ENCODE data around the gene TNXB.
"Not testable (repeated sequence)": the region's sequence is repeated elsewhere in the genome, so short reads cannot be mapped to it uniquely, and the experiment has no call there.

Gene TNXB

DNA sequence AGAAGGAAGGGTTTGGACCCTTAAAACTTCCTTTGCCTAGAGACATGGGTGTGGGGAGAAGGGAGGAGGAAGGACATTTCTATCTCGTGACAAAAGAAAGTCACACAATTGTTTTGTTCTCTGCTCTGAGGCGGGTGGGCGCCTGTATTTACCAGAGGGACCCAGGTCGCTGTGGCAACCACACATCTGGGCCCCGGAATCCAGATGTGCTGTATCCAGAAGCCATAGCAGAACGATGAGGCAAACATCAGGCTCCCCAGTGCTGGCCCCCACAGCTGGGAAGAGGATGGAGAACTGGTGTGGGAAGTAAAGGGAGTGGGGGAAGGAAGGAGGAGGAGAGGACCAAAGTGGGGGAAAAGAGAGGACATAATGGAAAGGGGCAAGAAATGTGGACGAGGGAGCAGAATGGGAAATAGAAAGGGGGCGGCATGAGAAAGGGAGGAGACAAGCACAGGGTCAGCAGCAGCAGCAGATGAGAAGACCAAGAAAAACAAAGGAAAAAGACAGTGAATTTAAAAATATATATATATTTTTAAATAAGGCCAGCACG is 3.4 kb upstream of the TNXB start:
- in situ Hi-C loops (cut with MboI; ENCODE audit: low sequenced_read_pairs), result no loop called here

DNA sequence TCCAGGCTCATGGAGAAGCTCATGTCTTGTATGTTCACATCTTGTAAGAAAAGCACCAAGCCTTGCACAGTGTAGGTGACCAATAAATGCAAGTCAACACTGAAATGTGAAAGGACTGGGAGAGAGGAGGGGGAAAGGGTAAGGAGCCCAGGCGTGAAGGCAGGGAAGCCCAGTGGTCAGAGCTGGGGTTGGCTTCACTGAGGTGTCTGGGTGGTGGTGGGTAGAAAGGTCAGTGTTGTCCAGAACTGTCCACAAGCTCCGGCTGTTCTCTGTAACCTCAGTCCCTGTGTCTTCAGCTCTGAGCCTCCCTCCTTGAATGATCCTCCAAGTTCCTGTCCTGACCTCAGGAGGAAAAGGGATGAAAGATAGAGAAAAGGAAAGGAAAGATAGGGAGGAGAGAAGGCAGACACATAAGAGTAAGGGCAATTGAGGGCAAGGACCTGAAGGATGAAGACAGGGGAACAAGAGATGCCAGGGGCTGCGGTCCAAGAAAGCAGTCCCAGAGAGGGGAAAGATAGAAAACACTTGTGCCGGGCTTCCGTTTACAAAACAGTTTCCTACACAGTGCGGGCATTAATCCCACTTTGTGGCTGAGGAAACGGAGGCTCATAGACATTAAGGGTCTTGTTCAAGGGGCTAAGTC is 2.4 kb upstream of the TNXB start:
- in situ Hi-C loops (cut with MboI; ENCODE audit: low sequenced_read_pairs), result no loop called here

DNA sequence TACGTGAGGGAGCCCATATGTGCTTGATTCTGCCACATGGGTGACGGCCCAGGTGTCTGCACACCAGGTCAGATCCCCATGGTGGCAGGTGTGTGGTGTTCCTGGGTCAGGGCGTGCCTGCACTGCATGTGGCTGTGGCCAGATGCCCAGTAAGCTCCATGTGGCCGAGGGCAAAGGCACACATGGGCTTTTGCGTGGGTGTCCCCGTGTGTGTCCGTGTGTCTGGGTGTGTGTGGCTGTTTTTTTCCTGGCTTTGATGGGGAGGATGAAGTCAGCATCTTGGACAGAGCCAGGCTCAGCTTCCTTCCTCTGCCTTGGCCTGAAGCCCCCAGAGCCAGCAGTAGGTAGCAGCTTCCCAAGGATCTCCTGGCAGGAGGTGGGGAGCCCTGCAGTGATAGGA is 1.5 kb upstream of the TNXB start:
- in situ Hi-C loops (cut with MboI; ENCODE audit: low sequenced_read_pairs), result no loop called here

DNA sequence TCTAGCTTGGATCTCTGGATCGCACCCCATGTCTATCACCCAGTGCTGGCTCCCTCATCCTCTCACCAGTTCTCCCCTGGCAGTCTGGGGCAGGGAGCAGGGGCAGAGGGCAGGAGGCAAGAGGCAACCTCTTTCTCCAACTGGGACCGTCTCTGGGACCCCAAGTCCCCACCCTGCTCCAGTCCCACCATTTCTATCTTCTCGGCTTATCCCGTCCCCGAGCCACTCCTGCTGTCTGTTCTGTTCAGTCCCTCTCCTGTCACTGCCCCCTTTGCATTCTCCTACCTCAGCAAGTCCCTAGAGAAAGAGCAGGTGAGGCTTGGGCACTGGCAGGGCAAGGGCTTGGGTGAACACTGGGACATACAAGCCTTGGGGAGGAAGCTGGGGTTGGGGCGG is 625 bp upstream of the TNXB start:
- in situ Hi-C loops (cut with MboI; ENCODE audit: low sequenced_read_pairs), result no loop called here

DNA sequence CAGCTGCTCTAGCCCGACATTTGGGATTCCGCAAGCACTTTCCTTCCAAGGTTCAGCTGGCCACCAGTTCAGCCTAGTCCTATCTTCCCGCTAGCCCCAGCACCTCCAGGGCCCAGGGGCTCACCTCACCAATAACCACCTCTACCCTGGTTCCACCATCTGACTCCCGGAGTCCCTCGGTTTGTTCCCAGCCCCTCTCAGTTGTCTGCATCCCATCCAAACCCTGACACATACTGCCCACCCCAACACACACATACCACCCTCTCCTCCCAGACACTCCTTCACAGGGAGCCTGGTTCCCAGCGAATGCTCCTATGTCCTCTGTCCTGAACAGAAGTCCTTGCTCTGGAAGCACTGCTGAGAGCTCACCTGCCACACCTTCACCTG is 418 bp downstream of the TNXB start:
- in situ Hi-C loops (cut with MboI; ENCODE audit: low sequenced_read_pairs), result no loop called here

DNA sequence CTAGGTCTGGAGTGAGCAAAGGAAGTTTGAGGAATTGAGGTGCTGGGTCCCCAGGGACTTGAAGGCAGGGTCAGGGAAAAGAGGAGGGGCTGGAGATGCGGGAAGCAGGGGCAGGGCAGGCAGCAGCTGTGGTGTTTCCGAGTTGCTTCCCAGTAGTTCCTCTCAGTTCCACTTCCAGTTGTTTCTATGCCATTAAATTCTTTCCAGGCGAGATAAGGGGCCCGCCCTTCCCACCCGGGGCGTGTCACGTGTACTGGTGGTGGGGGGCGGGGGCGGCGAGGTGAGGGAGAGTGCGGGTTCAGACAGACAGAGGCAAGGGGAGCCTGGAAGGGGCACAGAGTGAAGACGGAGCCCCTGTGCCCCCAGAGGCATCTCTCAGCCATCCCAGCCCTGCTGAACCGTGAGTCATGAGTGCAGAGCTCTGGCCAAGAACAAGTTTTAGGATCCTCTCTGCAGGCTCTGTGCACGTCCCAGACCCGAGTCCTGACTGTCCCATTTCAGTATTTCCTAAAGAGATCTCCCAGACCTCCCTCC is 977 bp downstream of the TNXB start:
- in situ Hi-C loops (cut with MboI; ENCODE audit: low sequenced_read_pairs), result no loop called here

DNA sequence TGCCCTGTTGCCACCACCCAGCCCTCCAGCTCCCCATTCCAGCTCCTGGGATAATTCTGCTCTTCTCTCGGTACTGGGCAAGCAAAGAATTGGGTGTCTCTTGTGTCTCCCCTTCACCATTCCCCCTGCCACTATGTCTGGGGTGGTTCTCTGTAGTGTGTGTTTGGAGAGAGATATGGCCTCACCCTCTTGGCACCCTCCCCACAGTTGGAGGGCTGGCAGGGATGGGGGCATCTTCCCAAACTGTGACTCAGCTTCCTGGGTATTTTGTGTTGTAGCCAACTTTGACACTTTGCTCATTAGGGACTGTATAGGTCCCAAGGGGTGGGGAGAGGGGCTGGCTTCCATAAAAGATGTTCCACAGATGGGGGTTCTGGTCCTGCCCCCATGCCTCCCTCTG is 1.7 kb downstream of the TNXB start:
- in situ Hi-C loops (cut with MboI; ENCODE audit: low sequenced_read_pairs), result no loop called here

DNA sequence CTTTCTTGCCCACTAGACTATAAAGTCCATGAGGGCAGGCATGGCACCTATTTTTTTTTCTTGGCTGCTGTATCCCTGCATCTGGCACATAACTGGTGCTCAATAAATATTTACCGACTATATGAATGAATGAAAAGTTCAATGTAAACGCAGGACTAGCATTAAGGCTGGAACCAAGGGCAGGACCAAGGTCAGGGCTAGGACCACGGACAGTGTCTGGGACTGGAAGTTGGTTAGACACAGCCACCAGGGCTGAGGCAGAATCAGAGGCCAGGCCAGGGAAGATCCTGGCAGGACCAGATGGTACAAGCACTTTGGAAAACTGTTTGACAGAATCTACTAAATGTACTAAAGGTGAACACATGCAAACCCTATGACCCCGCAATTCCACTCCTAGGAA is 3.7 kb downstream of the TNXB start:
- in situ Hi-C loops (cut with MboI; ENCODE audit: low sequenced_read_pairs), result no loop called here

DNA sequence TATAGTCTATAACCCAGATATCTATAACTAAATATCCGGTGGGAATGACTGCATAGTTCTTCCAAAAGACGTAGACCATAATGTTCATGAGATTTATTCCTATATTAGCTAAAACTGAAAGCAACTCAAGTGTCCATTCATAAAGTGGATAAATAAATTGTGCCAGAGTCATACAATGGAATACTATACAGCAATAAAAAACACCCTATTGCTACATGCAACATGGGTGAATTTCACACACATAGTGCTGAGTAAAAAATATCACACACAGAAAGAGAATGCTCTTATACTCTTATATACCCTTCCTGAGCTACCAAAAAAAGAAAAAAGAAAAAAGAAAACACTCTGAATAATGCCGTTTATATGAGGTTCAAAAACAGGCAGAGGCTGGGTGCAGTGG is 6.9 kb downstream of the TNXB start:
- in situ Hi-C loops (cut with MboI; ENCODE audit: low sequenced_read_pairs), result no loop called here

DNA sequence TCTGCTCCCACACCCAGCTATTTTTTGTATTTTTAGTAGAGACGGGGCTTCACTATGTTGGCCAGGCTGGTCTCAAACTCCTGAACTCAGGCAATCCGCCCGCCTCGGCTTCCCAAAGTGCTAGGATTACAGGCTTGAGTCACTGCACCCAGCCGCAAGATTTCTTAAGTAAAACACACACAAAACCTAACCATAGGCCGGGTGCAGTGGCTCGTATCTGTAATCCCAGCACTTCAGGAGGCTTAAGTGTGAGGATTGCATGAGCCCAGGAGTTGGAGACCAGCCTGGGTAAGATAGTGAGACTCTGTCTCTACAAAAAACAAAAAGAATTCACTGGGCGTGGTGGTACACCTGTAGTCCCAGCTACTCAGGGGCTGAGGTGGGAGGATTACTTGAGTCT is 8.9 kb downstream of the TNXB start:
- in situ Hi-C loops (cut with MboI; ENCODE audit: low sequenced_read_pairs), result not testable (repeated sequence)

DNA sequence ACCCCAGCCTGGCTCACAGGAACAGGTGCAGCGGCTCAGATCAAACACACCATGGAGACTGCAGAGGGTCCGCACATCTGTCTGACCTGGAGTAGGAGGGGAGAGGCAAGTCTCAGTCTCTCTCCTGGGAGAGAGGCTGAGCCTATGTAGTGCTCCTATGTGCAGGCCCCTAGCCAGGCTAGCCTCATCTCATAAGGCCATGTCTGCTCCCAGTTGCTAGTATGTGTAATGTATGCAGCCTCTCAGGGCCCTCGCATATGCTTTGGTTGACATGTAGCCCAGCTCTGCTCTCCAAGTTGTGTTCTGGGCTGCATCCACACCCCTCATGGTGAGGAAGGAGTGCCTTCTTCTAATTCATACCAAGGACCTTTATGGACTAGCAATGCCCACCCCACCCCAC is 11.8 kb downstream of the TNXB start:
- in situ Hi-C loops (cut with MboI; ENCODE audit: low sequenced_read_pairs), result no loop called here

DNA sequence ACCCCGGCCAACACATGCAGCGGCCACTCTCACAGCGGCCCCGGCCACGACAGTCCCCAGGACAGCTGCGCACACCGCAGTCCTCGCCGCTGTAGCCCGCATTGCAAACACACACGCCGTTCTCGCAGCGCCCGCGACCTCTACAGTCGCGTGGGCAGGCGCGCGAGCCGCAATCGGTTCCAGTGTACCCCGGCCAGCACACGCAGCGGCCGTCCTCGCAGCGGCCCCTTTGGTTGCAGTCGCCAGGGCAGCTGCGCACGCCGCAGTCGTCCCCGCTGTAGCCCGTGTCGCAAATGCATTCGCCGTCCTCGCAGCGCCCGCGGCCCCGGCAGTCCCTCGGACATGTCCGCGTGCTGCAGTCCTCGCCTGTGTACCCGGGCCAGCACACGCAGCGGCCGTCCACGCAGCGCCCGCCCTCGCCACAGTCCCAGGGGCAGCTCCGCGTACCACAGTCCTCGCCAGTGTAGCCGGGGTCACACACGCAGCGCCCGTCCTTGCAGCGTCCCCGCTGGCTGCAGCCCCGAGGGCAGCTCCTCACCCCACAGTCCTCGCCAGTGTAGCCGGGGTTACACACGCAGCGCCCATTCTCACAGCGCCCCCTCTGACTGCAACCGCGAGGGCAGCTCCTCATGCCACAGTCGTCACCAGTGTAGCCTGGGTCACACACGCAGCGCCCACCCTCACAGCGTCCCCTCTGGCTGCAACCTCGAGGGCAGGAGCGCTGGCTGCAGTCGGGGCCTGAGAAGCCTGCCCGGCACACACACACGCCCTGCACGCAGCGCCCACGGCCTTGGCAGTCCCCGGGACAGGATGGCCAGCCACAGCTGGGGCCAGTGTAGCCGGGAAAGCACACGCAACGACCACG is 12.5 kb downstream of the TNXB start:
- in situ Hi-C loops (cut with MboI; ENCODE audit: low sequenced_read_pairs), result no loop called here

DNA sequence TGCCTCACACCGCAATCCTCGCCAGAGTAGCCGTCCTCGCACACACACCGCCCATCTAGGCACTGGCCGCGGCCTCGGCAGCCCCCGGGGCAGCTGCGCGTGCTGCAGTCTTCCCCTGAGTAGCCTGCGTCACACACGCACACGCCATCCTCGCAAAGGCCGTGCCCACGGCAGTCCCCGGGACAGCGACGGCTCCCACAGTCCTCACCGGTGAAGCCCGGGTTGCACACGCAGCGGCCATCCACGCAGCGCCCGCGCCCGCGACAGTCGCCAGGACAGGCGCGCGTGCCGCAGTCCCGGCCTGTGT is 13.1 kb downstream of the TNXB start:
- in situ Hi-C loops (cut with MboI; ENCODE audit: low sequenced_read_pairs), result no loop called here

DNA sequence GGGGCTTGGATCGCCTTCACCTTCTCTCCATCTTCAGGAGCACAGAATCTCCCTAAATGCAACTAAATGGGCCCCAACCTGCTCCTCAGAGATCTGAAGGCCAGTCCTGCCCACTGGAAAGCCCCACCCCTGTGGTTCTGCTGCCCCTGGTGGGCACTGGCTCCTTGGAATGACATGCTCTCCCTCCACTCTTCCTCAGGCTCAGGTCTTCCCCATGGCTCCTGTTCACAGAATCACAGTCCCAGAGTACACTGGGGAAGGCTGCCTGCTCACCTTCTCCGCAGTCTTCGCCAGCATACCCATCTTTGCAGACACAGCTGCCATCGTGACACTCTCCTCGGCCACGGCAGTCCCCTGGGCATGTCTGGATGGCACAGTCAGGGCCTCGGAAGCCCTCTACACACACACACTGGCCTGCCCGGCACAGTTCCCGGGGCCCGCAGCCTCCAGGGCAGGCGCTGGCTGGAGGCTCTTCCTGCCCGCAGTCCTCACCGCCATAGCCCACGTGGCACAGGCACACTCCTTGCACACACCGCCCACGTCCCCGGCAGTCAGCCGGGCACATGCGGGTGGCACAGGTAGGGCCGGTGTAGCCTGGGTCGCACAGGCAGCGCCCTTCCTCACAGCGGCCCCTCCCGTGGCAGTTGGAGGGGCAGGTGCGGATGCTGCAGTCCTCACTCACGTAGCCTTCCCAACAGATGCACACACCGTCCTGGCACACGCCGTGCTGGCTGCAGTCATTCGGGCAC is 13.6 kb downstream of the TNXB start:
- in situ Hi-C loops (cut with MboI; ENCODE audit: low sequenced_read_pairs), result no loop called here

DNA sequence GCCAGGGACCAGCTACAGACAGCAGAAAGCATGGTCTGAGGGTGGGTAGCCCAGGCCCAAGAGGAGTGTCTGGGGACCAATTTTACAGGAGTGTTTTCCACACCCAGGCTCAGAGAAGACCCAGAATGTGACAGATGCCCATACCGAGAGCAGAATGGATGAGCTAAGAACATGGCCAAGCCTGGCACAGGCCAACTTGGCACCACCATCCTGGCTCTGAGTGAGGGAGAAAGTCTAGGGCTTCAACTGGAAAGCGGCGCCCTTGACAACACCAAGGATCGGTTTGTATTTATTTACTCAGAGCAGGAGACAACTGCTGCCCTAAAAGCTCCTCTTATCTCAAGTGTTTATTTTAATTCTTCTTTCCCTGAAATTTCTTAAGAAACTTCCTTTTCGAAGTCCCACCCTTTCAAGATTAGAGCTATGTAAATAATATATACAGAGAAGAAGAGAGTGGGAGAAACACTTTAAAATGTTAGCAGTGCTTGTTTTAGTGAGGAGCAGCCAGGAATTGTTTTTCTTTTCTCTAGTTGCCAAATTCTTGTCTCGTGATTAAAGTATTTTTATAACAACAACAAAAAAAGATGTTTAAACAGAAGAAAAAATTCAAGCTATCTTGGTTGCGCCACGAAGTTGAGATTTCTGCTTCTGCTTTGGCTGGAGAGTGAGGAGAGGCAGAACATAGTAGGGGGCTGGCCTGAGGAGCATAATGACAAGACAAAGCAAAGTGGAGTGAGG is 16.2 kb downstream of the TNXB start:
- in situ Hi-C loops (cut with MboI; ENCODE audit: low sequenced_read_pairs), result no loop called here

DNA sequence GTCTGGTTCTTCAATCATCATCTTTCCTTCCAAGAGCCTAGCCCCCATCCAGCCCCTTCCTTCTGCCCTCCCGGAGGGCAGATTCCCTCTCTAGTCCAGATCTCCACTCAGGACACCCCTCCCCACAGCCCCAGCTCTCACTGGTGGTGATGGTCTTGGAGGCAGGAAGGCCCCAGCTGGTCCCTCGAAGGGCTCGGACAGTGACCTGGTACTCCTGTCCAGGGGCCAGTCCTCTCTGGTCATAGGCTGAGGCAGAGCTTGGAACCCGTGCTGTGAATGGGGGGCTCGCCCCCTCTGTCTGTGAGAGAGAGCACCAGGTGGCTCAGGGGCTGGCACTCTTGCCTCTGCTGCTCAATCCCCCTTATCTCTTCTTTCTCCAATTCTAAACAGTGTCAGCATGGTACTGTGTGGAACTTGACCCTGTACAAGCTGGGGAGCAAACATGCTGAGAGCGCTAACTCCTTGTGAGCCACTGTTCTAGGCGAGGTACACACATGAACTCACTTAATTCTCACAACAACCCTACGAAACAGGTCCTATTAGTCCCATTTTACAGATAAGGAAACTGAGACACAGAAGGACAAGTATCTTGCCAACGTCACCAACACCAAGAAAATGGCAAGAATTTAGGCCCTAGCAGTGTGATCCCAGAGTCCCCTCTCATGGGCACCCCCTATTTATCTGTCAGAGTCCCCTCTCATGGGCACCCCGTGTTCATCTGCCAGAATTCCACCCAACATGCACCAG is 19.9 kb downstream of the TNXB start:
- in situ Hi-C loops (cut with MboI; ENCODE audit: low sequenced_read_pairs), result no loop called here

DNA sequence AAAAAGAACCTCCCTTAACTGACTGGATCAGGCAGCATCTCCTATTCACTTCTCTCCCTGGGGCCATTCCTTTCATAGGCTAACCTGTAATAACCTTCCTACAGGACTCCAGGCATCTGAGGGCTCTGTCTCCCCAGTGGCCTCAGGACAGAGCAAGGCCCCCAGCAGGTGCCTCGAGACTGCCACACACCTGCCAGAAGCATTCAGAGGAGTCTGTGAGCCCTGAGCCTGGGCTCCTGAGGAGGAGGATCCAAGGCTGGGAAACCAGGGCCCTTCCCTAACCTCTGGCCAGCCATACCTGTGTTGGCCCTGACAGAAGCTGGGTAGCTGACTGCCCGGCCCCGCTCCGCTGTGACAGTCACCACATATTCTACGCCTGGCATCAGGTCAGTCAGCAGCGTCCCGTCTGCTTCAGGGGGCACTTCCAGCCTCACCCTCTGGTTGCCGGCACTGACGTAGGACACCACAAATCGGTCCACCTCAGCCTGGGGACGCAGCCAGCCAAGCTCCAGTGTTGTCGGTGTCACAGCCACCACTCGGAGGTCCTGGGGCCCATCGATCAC is 20.6 kb downstream of the TNXB start:
- in situ Hi-C loops (cut with MboI; ENCODE audit: low sequenced_read_pairs), result no loop called here

DNA sequence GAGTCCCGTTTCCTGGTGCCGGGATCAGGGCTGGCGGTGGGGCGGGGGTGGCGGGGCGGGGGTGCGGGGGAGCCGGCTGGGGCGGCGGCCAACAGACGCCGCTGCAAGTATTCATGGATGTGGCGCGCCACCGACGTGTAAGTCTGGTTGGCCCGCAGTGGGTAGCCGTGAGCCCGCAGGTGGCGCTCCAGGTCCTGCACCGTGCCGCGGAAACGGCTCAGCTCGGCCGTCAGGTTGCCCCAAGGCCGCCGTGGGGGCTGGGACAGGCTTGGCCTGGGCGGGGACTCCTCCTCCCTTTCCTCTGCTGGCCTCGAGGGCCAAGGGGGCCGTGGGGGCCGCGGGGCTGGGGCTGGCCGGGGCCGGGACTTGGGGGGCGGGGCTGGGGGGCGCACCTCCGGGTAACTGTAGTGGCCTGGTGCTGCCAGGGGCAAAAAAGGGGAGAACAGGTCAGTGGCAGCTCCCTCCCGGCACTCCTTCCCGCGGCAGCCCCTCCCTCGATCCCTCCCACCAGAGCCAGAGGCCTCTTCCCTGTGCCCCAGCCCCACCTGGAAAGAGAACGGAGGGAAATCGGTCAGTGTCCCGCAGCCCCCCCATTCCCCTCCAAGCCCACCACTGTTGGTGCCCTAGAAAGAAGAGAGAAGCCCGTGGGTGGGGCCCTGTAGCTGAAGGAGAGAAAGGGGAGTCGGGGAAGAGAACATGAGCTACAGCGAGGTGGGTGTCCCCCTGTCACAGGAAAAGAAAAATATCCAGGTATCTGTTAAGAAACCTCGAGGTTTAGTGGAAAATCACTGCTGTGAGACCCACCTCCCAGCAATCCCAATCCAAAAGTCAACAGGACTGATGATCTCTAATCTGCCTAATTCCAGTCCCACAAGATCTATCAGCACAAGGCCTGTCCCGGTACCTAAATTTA is 21.3 kb downstream of the TNXB start:
- in situ Hi-C loops (cut with MboI; ENCODE audit: low sequenced_read_pairs), result no loop called here

Data from HL-60/S4 treated with phorbol 12-myristate 13-acetate at 8.2 ng/mL for 4 days and 3 days (cell line).